GM18517 (cell line): ENCODE data around the gene NUAK1.

Experiments used
- ATAC-seq: cut with Tn5 transposase; IDR thresholded peaks from one replicate; pipeline ENCODE4 v1.9.1; 2021; ENCODE audit warnings: mild to moderate bottlenecking, moderate library complexity; ENCODE audit not compliant: unreplicated experiment

The NUAK1 gene

DNA sequence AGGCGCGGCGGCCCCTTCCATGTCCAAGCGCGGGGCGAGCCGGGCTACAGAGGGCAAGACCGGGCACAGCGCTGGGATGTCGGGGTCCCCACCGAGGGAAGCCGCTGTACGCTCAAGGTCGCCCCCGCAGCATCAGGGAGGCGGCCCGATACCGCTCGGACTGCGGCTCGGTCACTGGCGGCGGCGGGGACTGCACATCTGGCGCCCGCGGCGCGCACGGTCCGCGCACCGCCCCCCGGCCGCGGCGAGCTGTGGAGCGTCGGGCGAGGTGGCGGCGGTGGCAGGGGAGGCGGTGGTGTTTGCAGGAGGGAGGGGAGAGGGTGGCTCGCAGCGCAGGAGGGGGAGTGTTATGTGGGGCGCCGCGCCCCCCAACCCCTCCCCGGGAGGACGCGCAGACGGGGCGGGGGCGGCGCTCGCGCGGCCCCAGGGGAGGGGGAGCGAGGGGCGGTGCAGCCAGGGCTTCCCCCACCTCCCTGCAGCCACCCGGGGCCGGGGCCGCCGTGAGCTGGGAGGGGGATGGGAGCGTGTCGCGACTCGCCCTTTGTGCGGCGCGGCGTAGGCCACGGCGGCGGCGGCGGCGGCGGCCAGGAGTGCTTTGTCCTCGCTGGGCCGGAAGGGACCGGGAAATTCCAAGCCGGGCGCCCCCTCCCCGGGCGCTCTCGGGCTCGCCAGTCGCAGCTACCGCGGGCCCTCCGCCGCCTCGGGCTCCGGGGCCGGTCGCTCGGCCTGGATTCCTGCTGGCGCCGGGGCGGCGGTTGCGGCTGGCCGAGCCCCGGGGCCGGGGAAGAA lies at the start of gene NUAK1:
Gene NUAK1, minus strand, starts transcription at position 322 of the 789 bp plus-strand sequence. Its CDS starts 301 bp downstream, at position 21.
- no peak for ATAC-seq

DNA sequence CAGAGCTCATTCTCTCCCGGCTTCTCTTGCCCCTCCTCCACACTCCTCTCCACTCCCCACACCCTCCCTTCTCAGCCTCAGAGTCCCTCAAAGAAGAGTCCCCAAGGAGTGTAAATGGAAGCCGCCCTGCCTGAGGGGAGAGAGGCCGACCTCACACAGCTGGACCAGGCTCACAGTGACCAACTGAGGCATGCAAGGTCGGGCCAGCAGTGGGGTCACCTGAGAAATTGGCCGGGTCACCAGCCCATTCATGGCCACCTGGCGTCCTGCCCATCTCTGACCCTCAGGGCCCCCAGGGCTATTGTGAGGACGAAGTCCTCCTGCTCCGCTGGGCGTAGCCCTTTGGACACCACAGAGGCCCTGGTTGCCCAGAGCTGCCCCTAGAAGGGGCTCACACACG lies 49.5 kb upstream of the NUAK1 start:
- ATAC-seq, result no peak

DNA sequence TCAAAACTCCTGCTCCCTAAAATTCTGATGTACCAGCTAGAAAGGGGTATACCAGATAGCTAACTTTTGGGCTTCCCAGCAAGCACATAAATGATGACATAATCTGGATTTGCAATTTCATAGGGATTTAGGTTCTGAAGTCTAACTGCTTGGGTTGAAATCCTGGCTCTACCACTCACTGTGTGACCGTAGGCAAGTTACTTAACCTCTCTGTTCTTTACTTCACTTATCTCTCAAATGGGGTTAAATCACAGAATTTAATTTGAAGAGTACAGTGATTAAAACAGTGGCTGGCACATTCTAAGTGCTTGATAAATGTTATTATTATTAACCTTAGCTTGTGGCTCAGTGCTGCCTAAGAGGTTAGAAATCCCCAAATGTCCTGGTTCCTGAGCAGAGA lies 49.1 kb upstream of the NUAK1 start:
- no peak for ATAC-seq

DNA sequence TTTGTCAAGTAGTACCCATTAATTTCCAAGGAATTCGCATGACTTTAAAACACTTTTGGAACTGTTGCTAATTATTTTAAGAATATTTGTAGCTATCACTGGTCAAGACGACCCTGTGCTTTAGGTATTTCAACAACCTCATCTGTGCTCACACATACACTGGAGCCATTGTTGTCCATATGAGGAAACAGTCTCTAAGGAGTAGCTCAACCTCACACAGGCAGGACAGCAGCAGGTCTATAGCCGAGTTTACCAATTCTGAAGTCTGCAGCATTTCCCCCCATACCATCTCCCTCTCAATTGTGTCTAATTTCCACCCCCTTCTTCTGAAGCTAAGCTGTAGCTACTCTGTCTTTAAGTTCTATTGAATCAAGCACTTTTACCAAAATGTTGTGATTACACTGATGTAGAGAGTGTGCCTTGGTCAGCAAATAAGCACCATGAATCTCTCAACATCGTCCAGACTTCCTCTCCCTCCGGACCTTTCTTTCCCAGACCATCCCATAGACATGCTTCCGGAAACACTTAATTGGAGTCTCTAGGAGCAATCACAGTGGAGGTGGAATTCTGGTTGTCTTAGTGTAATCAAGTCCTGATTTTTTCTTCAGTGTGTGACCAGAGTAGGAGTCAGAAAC lies 48.5 kb upstream of the NUAK1 start:
- ATAC-seq, result no peak

DNA sequence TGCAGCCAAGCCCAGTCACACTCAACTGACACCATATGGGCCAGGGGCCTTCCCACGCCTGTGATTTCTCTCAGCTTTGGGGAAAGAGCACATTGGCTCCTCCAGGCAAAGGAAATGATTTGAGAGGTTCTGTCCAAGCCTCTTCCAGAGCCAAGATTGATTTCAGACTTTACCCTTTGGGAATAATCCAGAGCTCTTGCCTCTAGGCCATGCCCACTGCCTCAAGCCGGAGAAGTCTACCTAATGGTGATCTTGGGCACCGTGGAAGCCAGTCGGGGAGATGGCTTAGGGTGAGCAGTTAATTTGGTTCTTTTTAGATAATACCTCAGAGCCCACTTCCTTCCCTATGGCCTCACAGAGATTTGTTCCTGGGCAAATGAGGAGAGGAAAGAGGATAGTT lies 45.0 kb upstream of the NUAK1 start:
- no peak for ATAC-seq

DNA sequence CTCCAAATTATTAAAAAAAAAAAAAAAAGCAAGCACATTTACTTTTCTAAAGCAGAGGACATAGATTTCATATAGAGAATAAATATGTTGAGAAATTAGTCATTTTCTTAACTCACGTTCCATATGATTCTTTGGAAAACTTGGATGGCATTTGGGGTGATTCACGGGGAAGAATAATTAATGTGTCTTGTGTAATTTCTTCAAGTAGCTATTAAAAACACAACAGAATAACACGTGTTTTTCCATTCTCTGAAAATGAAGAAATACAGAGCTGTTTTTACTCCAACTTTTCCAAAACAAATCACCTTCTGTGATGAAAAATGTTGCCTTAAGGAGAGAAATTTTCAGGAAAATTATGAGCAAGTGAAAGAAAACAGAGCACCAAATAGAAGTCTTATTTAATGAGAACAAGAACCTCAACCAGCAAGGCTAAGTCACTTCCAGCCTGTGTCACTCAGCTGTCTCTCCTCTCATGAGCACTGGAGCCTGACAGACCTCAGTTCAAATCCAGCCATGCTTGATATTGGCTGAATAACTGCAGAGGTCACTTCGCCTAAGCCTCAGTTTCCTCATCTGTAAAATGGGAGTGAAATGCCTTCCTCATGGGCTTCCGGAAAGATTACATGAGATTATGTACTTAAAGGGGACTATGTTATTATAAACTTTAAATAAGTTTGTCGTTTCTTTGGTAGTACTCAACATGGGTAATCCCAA lies 42.8 kb upstream of the NUAK1 start:
- ATAC-seq, result no peak

DNA sequence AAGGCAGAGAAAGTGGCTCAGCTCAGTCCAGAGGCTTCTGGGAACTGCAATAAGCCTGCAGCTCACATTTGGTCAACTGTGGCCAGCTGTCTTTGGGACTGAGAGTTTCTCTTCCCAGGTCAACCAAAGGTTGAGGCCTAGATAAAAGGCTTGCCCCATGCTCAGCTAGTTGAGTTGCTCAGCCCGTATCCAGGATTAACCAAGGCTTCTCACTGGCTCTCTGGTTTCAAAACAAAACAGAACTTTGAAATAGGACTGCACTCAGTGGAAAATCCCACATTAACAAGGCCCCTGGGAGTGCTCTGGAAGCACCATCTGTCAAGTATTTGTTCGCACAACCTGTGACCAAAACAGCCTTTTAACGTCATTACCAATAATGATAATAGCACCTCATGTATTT lies 40.3 kb upstream of the NUAK1 start:
- no peak for ATAC-seq

DNA sequence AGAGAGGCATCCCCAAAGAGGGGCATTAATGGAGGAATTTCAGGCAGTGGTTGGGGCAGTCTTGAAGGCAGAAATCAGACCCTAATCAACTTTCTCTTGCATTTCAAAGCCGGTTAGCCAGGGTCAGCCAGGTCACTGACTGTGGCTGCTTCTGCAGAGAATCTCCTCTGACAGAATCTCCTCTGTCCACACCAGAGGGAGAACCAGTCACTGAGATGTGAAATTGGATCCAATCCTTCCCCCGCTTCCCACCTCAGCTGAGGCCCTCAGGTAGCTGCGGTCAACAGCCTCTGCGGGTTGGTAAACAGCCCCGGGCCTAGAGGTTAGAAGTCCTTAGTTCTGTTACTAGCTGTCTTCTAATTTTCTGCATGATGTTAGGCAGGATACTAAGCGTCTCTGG lies 39.8 kb upstream of the NUAK1 start:
- ATAC-seq, result no peak

DNA sequence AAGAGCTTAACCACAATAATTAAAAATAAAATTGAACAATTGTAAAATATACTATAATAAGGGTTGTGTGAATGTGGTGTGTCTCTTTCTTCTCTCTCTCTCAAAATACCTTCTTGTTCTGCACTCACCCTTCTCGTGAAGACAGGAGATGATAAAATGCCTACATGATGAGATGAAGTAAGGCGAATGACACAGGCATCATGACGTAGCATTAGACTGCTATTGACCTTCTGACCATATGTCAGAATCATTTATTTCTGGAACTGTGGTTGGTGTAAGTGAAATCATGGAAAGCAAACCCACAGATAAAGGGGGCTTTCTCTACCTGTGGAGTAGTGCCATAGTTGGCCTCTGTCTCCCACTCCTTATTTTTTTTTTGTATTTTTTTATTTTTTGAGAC lies 37.8 kb upstream of the NUAK1 start:
- ATAC-seq, result no peak

DNA sequence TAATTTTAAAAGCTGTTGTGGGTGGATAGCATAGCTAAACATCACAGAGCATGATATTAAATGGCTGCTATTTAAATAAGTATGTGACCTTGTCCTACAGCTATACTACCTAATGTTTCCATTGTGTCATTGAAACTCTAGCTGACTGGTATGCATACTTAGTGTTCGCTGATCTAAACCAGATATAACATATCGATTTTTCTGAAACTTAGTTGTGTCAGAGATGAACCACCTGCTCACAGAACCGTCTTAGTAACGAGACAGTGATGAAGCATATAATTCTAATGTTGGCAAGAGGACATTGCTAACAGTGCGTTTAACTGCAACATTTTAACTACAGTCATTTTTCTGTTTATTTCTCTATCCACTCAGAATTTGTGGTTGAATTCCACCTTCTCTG lies 36.1 kb upstream of the NUAK1 start:
- ATAC-seq, result no peak

DNA sequence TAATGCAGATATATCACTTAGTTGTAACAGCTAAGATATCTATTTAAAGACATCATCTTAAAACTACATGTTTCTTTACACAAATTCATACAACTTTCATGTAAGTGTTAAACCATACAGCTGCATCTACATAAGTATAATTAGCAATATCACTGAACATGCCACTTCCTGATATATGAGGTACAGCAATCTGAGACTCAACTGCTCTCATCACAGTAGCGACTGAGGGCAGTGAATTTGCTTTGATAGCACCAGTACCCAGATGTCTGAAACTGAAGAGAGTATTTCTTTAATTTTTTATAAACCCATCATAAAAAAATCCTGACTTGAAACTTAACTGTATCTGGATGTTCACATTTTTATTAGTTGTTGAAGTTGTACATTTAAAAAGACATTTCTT lies 34.7 kb upstream of the NUAK1 start:
- no peak for ATAC-seq

DNA sequence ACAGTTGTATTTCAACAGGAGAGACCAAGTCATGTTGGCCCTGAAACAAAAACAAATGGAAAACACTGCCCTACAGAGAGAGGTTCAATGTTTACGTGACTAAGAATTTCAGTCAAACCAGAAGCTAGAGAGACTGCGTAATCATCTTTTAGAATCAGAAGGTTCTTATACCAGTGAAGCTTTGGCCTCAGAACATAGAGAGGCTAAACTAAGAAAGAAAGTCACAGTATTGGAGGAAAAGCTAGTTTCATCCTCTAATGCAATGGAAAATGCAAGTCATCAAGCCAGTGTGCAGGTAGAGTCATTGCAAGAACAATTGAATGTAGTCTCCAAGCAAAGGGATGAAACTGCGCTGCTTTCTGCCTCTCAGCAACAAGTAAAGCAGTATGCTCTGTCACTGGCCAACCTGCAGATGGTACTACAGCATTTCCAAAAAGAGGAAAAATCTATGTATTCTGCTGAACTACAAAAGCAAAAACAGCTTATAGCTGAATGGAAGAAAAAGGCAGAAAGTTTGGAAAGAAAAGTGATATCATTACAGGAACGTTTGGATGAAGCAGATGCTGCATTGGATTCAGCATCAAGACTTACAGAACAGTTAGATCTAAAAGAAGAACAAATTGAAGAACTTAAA lies 32.5 kb upstream of the NUAK1 start:
- no peak for ATAC-seq

DNA sequence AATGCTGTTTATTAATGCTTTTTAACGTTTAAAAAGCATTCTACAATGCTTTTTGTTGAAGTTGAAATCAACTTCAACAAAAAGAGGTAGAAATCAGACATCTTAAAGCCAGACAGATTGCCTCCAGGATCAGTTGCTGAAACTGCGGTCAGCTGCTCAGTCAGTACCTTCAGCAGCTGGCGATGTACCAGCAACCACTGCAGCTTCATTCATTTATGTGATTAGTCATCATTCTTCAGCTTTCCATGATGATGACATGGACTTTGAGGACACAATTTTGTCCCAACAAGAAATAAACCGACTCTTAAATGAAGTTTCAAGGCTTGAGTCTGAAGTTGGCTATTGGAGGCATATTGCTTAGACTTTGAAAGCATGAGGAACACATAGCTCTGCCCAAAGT lies 31.5 kb upstream of the NUAK1 start:
- no peak for ATAC-seq

DNA sequence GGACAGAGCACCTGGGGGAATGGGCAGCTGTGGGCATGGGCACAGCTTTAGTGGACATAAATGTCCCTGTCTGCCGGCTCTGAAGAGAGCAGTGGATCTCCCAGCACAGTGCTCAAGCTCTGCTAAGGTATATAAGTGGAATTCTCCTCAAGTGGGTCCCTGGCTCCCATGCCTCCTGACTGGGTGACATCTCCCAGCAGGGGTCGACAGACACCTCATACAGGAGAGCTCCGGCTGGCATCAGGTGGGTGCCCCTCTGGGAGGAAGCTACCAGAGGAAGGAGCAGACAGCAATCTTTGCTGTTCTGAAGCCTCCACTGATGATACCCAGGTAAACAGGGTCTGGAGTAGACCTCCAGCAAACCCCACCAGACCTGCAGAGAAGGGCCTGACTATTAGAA lies 25.0 kb upstream of the NUAK1 start:
- no peak for ATAC-seq

DNA sequence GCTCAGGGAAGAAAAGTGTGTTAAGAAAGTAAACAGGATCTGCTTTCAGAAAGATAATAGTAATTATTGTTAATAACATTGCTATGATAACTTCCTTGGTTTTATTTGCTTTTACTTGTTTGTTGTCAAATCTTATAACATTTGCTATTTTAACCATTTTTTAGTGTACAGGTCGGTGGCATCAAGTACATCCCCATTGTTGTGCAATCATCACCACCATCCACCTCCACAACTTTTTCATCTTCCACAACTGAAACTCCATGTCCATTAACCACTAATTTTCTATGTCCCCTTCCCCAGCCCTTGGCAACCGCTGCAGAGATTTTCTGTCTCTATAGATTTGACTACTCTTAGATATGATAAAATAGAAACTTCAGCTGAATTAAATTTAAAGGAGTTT lies 22.7 kb upstream of the NUAK1 start:
- ATAC-seq, result no peak

DNA sequence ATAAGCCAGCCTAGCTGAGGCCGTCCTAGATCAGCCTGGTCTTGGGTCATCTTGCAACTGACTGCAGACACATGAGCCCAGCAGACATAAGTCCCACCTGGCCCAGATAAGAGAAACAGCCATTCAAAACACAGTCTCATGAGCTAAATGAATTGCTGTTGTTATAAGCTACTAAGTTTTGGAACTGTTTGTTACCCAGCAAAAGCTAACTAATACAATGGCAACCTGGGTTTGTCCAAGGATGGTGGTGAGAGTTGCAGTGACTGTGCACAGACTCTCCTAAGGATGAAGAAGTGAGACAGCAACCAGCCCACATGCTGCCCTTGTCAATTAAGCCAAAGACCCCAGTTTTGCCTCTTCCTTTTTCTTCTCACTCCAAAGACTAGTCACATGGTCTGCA lies 22.2 kb upstream of the NUAK1 start:
- no peak for ATAC-seq

DNA sequence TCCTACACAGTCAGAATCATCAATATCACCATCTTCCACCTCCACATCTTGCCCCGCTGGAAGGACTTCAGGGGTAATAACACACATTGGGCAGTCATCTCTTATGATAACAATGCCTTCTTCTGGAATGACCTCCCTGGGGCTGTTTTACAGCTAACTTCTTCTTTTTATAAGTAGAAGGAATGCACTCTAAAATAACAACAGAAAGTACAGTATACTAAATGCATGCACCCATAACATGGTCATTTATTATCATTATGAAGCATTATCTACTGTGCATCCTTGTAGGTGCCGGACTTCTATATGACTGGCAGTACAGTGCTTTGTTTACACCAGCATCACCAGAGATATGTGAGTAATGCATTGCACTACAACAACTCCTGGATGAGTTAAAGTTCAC lies 19.0 kb upstream of the NUAK1 start:
- no peak for ATAC-seq

DNA sequence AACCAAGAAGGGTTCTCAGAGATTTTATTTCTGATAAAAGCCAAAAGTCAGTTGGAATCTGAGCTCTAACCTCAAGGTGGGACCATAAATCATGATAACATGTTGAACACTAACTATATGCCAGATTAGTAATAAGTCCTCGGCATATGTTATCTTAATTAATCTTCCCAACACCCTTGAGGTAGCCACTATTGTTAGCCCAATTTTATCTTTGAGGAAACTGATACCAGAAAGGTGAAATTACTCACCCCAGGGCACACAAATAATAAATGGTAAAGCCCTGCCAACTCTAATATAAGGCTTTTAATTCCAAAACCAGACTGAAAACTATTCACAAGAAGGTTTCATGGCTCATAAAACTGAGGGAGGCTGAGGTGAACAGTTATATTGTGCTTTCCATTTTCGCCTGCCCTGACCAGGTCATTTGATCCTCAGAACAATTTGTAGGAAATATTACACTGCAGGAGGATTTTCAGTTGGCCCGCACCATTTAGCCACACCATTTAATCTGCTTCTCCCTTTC lies 16.1 kb upstream of the NUAK1 start:
- no peak for ATAC-seq

DNA sequence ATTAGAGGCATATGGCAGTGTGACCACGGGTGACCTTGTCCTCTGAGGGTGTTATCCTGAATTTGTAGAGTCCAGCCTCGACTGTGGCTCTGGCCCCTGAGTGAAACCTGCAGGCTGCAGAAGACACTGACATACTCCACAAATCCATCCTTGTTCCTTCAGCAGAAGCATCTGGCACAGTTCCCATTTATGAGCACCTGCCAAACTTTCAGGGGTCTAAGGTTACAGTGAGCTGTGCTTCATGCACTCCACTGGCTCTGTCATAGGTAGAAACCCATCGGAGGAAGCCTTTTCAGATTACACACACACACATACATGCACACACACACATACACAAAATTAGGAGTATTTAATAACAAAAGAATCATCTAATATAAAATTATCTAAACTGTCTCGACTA lies 13.6 kb upstream of the NUAK1 start:
- no peak for ATAC-seq

DNA sequence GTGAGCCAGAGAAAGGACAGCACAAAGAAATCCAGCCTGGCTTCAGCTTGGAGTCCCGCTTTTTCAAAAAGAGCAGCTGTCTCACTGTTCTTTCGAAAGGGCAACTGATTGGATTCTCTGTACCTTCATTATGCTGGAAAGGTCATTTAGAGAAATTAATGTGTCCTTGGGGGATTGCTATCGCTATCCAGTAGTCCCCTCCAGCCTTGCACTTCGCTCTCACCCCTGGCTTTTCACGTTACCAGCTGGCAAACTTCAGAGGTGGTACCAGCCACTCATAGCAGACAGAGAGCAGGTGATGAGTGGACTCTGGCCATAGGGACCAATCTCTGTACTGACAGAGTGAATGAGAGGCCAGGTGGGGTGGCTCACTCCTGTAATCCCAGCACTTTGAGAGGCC lies 11.8 kb upstream of the NUAK1 start:
- no peak for ATAC-seq

DNA sequence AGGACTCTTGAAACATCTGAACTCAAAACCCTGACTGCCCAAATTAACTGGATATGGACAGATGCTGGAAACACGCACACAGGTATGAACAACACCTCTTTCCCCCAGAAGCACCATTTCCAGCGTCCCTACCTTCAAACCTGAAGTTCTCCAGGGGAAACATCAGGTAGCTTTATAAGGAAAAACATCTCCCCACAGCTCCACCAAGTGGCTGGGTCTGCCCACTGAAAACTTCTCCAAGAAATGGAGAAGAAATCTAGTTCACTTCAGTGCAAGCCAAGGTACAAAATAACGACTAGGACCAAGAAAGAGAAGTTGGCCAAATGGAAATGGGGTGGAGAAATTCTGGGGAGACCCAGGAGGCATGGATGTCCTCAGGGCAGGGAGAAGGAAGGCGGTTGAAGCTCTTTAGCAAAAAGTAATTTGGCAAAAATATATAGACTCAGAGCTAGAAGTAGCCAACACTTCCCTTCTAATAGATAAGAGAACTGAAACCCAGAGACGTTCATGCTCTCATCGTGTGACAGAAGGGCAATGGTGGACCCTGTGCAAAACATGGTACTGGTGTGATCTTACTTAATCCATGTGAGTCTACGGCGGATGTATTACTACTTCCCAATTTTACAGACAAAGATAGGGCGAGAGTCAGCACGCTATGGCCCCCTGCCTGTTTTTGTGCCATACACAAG lies 10.5 kb upstream of the NUAK1 start:
- ATAC-seq, result no peak
